ENCODE results near the gene CDCA4. TPM values are rescaled to one million over a fixed set of nuclear protein-coding genes. Genes with fewer than 3 reads are reported as not detected.

Gene CDCA4
- total RNA-seq, 4 donors from 2014 or later = 5.7 to 8.5 (median 6.7) TPM

- WGBS, 2 donors = 53 to 62% methylated on average over 12 to 19 of the region's 21 CpGs
- Histone ChIP-seq H3K4me3 (peak overlapping the region in 3 of 4 donors; percentile 15 to 50 (median 19)), H3K9me3 (no peaks in the 10 kb centered on the region), H3K27ac (peak overlapping the region; percentile 28 to 92 (median 70)), H3K4me1 (peaks cover 0 to 71% (median 28%) of the 10 kb centered on the region in 4 donors), H3K36me3 (no peaks in the 10 kb centered on the region), H3K27me3 (peaks cover 0 to 26% of the 10 kb centered on the region in 2 donors)
- TF ChIP-seq EP300 (IDR thresholded peaks at IDR 0.05) = no peak
- TF ChIP-seq, protein P1, sequence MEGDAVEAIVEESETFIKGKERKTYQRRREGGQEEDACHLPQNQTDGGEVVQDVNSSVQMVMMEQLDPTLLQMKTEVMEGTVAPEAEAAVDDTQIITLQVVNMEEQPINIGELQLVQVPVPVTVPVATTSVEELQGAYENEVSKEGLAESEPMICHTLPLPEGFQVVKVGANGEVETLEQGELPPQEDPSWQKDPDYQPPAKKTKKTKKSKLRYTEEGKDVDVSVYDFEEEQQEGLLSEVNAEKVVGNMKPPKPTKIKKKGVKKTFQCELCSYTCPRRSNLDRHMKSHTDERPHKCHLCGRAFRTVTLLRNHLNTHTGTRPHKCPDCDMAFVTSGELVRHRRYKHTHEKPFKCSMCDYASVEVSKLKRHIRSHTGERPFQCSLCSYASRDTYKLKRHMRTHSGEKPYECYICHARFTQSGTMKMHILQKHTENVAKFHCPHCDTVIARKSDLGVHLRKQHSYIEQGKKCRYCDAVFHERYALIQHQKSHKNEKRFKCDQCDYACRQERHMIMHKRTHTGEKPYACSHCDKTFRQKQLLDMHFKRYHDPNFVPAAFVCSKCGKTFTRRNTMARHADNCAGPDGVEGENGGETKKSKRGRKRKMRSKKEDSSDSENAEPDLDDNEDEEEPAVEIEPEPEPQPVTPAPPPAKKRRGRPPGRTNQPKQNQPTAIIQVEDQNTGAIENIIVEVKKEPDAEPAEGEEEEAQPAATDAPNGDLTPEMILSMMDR (IDR thresholded peaks at IDR 0.05) = peak in 1 of 5 experiments; percentile 19
- DNase-seq (ENCODE audit: low spot score in 2 of 2) = no peak
Observed at GRCh38 chr14:104968541-104969401, 52.1 kb downstream of the CDCA4 start.

- 3 to 12% methylated on average over 12 of the region's 12 CpGs for WGBS, 2 donors
- H3K4me3 ChIP-seq = peak overlapping the region; percentile 19 to 50 (median 26)
- peak overlapping the region; percentile 28 to 92 (median 70) for H3K27ac ChIP-seq
- H3K36me3 ChIP-seq = no peaks in the 10 kb centered on the region
- H3K27me3 ChIP-seq = peaks cover 0 to 26% of the 10 kb centered on the region in 2 donors
- no peak for TF ChIP-seq POLR2A (IDR thresholded peaks at IDR 0.05)
- TF ChIP-seq, protein P1 (IDR thresholded peaks at IDR 0.05) = no peak
- TF ChIP-seq EP300 (IDR thresholded peaks at IDR 0.05) = no peak
- H3K9me3 ChIP-seq = no peaks in the 10 kb centered on the region
- peaks cover 0 to 65% (median 25%) of the 10 kb centered on the region in 4 donors for H3K4me1 ChIP-seq
- peak; percentile 69 to 74 for DNase-seq (ENCODE audit: low spot score in 2 of 2)
Observed at GRCh38 chr14:104968153-104968527, 52.7 kb downstream of the CDCA4 start.

- peak overlapping the region; percentile 28 to 92 (median 70) for H3K27ac ChIP-seq
- peaks cover 0 to 26% of the 10 kb centered on the region in 2 donors for H3K27me3 ChIP-seq
- peaks cover 0 to 59% (median 20%) of the 10 kb centered on the region in 4 donors for H3K4me1 ChIP-seq
- TF ChIP-seq, protein P1 (IDR thresholded peaks at IDR 0.05) = peak in 1 of 5 experiments; percentile 18
- peak in 1 of 2 donors; percentile 33 for TF ChIP-seq EP300 (IDR thresholded peaks at IDR 0.05)
- no peak for TF ChIP-seq POLR2A (IDR thresholded peaks at IDR 0.05)
- 6 to 7% methylated on average over 12 to 23 of the region's 36 CpGs for WGBS, 2 donors
- DNase-seq (ENCODE audit: low spot score in 2 of 2) = no peak
- H3K9me3 ChIP-seq = no peaks in the 10 kb centered on the region
- H3K4me3 ChIP-seq = peak overlapping the region; percentile 19 to 50 (median 26)
- no peaks in the 10 kb centered on the region for H3K36me3 ChIP-seq
Observed at GRCh38 chr14:104967386-104968152, 53.3 kb downstream of the CDCA4 start.

- no peak for DNase-seq (ENCODE audit: low spot score in 2 of 2)
- Histone ChIP-seq H3K9me3 (no peaks in the 10 kb centered on the region), H3K4me1 (peaks cover 0 to 53% (median 17%) of the 10 kb centered on the region in 4 donors), H3K27ac (peak overlapping the region; percentile 28 to 92 (median 70)), H3K27me3 (peaks cover 0 to 26% of the 10 kb centered on the region in 2 donors), H3K36me3 (no peaks in the 10 kb centered on the region), H3K4me3 (peak overlapping the region in 1 of 4 donors; percentile 50)
- TF ChIP-seq EP300 (IDR thresholded peaks at IDR 0.05) (no peak), POLR2A (IDR thresholded peaks at IDR 0.05) (no peak)
- TF ChIP-seq, protein P1 (IDR thresholded peaks at IDR 0.05) = no peak
- 25 to 44% methylated on average over 4 to 8 of the region's 8 CpGs for WGBS, 2 donors
Observed at GRCh38 chr14:104966981-104967385, 53.9 kb downstream of the CDCA4 start.

All from tibial nerve (tissue), 4 donors.